ENCODE data around the gene FPR1. TPM values are rescaled to one million over a fixed set of nuclear protein-coding genes. Genes with fewer than 3 reads are reported as not detected.

The FPR1 gene
- total RNA-seq, 6 experiments from 2014 or later, result 1.1 to 9.0 (median 5.2) TPM

GRCh38 chr19:51772977-51773376 is 21.3 kb upstream of the FPR1 start:
- Histone ChIP-seq H3K9me3 (no peaks in the 10 kb centered on the region), H3K27me3 (no peaks in the 10 kb centered on the region), H3K4me1 (peaks cover 0 to under 1% (median 0%) of the 10 kb centered on the region in 4 donors), H3K36me3 (no peaks in the 10 kb centered on the region), H3K4me3 (no peak overlapping the region), H3K27ac (no peak overlapping the region)
- ATAC-seq (no peak), DNase-seq (no peak)
- TF ChIP-seq POLR2A (IDR thresholded peaks at IDR 0.05) (no peak), CTCF (IDR thresholded peaks at IDR 0.05) (no peak)
- 44% methylated on average over 4 of the region's 6 CpGs for WGBS (ENCODE audit: insufficient coverage, low coverage, low lambda C conversion rate, missing lambda C conversion rate)
- intact Hi-C loops (cut with DNase I), result no loop called here

GRCh38 chr19:51771376-51772130 is 19.9 kb upstream of the FPR1 start:
- Histone ChIP-seq H3K27ac (peak overlapping the region in 2 of 3 donors; percentile 10 to 13), H3K9me3 (no peaks in the 10 kb centered on the region), H3K4me3 (no peak overlapping the region), H3K4me1 (no peaks in the 10 kb centered on the region), H3K36me3 (no peaks in the 10 kb centered on the region), H3K27me3 (no peaks in the 10 kb centered on the region)
- DNase-seq, result no peak
- ATAC-seq, result peak; percentile 32 to 61 (median 56)
- WGBS (ENCODE audit: insufficient coverage, low coverage, low lambda C conversion rate, missing lambda C conversion rate), result 27% methylated on average over 10 of the region's 10 CpGs
- TF ChIP-seq POLR2A (IDR thresholded peaks at IDR 0.05) (no peak), CTCF (IDR thresholded peaks at IDR 0.05) (no peak)
- intact Hi-C loops (cut with DNase I), result no loop called here

- intact Hi-C loops (cut with DNase I), result no loop called here
- H3K27me3 ChIP-seq, result no peaks in the 10 kb centered on the region
- WGBS (ENCODE audit: insufficient coverage, low coverage, low lambda C conversion rate, missing lambda C conversion rate), result 40% methylated on average over 5 of the region's 5 CpGs
- DNase-seq, result no peak
- peak in 1 of 4 donors; percentile 22 for ATAC-seq
- H3K9me3 ChIP-seq, result no peaks in the 10 kb centered on the region
- no peaks in the 10 kb centered on the region for H3K36me3 ChIP-seq
- no peaks in the 10 kb centered on the region for H3K4me1 ChIP-seq
- H3K4me3 ChIP-seq, result no peak overlapping the region
- TF ChIP-seq CTCF (IDR thresholded peaks at IDR 0.05) (no peak), POLR2A (IDR thresholded peaks at IDR 0.05) (no peak)
- H3K27ac ChIP-seq, result no peak overlapping the region
Measured at GRCh38 chr19:51766461-51766860, 14.8 kb upstream of the FPR1 start.

GRCh38 chr19:51765086-51765485 is 13.4 kb upstream of the FPR1 start:
- DNase-seq (no peak), ATAC-seq (no peak)
- Histone ChIP-seq H3K9me3 (no peaks in the 10 kb centered on the region), H3K36me3 (no peaks in the 10 kb centered on the region), H3K27me3 (no peaks in the 10 kb centered on the region), H3K27ac (no peak overlapping the region), H3K4me1 (no peaks in the 10 kb centered on the region), H3K4me3 (no peak overlapping the region)
- intact Hi-C loops (cut with DNase I), result no loop called here
- TF ChIP-seq POLR2A (IDR thresholded peaks at IDR 0.05), result no peak
- no peak for TF ChIP-seq CTCF (IDR thresholded peaks at IDR 0.05)
- 37% methylated on average over 5 of the region's 5 CpGs for WGBS (ENCODE audit: insufficient coverage, low coverage, low lambda C conversion rate, missing lambda C conversion rate)
